H1 (cell line): ENCODE results near the gene BRD9. TPM values are rescaled to one million over a fixed set of nuclear protein-coding genes. Genes with fewer than 3 reads are reported as not detected.

Source experiments
- CEBPB ChIP-seq: IDR thresholded peaks from 2 replicates; pipeline ENCODE4 v1.6.1; 2012; ENCODE audit warnings: low read depth, low read length
- CHD2 ChIP-seq: IDR thresholded peaks from 2 replicates; pipeline ENCODE4 v1.6.1; 2012; ENCODE audit warnings: low read length, improper control_type of control experiment
- CHD7 ChIP-seq: fragments of 300-600 bp; sonication (generic); IDR thresholded peaks from 2 replicates; pipeline ENCODE4 v1.7.1; 2012; ENCODE audit warnings: low read length, moderate library complexity, mild to moderate bottlenecking, inconsistent platforms; ENCODE audit not compliant: insufficient replicate concordance
- GABPA ChIP-seq: IDR thresholded peaks from 2 replicates; pipeline ENCODE4 v1.6.1; 2011; ENCODE audit warnings: mild to moderate bottlenecking, low read length, moderate library complexity, borderline replicate concordance; ENCODE audit not compliant: insufficient read depth
- JUND ChIP-seq: IDR thresholded peaks from 2 replicates; pipeline ENCODE4 v1.6.1; 2011; ENCODE audit warnings: mild to moderate bottlenecking, improper control_type of control experiment, low read length
- KDM5A ChIP-seq: fragments of 200-600 bp; IDR thresholded peaks from 2 replicates; pipeline ENCODE4 v1.7.1; 2012; ENCODE audit warnings: mild to moderate bottlenecking, low read length, inconsistent platforms, mixed read lengths
- POLR2A ChIP-seq, 2 experiments: IDR thresholded peaks; 1 replicate in 1 of 2; 2 replicates in 1 of 2; pipeline ENCODE4 v1.6.1; 2011; ENCODE audit warnings: low read depth in 2 of 2, low read length in 2 of 2, mild to moderate bottlenecking in 2 of 2; ENCODE audit errors: control extremely low read depth in 1 of 2
- POLR2AphosphoS5 ChIP-seq: IDR thresholded peaks from 2 replicates; pipeline ENCODE4 v1.6.1; 2011; ENCODE audit warnings: low read depth, low read length
- SRF ChIP-seq: IDR thresholded peaks from 2 replicates; pipeline ENCODE4 v1.6.1; 2011; ENCODE audit warnings: mild to moderate bottlenecking, low read depth, low read length, moderate library complexity
- polyA plus RNA-seq, 7 experiments: library from polyadenylated mRNA; depleted of rRNA in 3 of 7; stranded (reverse) in 5 of 7; unstranded in 2 of 7; fragments of >200 nt in 5 of 7; fragments of 200-250 nt in 2 of 7; gene quantifications; 1 replicate in 5 of 7; 2 replicates in 1 of 7; 4 replicates in 1 of 7; pipeline versions ENCODE4 v1.2.1 to v1.2.3, GENCODE V29; 2011 to 2013; ENCODE audit warnings: missing spikeins in 2 of 7, mixed read lengths in 2 of 7
- total RNA-seq: library from RNA; stranded (reverse); fragmentation: NEBNext Ultra II Directional; extraction: Animal tissue kit (Norgen Biotek cat#: 25700); gene quantifications from 2 replicates; pipeline ENCODE4 v1.2.1, GENCODE V29; 2021
- TF ChIP-seq, protein P1 (sequence below): IDR thresholded peaks from 2 replicates; pipeline ENCODE4 v1.6.1; 2012; ENCODE audit warnings: low read length, inconsistent platforms

The BRD9 gene
- total and polyA plus RNA-seq, 2 of the 8 experiments (the other 6 are each of a cell fraction or from before 2014, with no cell fraction given): 9.3 to 49.4 TPM

DNA sequence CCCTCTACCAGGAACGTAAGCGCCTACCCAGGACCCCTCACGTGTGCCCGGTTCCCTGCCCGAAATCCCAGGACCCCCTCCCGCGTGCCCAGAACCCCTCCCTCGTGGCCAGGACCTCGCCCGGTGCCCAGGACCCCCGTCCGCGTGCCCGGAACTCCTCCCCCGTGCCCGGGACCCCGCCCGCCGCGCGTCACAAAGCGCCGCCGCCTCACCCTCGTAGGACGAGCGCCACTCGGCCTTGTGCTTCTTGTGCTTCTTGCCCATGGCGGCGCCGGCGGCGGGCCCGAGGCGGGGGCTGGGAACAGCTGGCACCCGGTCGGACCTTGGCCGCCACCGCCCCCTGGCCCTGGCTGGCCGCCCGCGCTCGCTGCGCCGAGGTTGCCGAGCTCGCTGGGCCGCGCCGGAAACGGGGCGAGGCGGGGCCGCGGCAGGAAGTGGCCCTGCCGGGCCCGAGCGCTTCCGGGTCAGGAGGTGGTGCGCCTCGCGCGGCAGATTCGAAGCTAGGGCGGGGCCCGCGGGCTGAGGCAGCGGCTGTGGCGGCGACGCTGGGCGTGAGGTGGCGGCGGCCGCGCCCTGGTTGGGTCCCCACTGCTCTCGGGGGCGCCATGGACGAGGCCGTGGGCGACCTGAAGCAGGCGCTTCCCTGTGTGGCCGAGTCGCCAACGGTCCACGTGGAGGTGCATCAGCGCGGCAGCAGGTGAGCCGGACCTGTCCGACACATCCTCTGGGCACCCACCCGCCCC is at the start of gene BRD9, which contains the start of gene TRIP13 (continued):
- TF ChIP-seq CHD7: no peak
- no peak; the same call in 1 of the 2 replicates for TF ChIP-seq CHD2
- TF ChIP-seq SRF: no peak
- no peak for TF ChIP-seq KDM5A
- TF ChIP-seq JUND: no peak
- peak; percentile 97 for TF ChIP-seq GABPA
- no peak for TF ChIP-seq CEBPB
- TF ChIP-seq, protein P1, sequence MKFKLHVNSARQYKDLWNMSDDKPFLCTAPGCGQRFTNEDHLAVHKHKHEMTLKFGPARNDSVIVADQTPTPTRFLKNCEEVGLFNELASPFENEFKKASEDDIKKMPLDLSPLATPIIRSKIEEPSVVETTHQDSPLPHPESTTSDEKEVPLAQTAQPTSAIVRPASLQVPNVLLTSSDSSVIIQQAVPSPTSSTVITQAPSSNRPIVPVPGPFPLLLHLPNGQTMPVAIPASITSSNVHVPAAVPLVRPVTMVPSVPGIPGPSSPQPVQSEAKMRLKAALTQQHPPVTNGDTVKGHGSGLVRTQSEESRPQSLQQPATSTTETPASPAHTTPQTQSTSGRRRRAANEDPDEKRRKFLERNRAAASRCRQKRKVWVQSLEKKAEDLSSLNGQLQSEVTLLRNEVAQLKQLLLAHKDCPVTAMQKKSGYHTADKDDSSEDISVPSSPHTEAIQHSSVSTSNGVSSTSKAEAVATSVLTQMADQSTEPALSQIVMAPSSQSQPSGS: no peak
- peak in 1 of 2 experiments; percentile 72; a peak in 2 of 3 replicates for TF ChIP-seq POLR2A (IDR thresholded peaks at IDR 0.05; ENCODE audit: control extremely low read depth in 1 of 2, low read depth in 2 of 2, low read length in 2 of 2)
- TF ChIP-seq POLR2AphosphoS5: peak; percentile 57
